PFSK-1 (cell line): ENCODE measurements around the gene HERC5.

Experiments used
- SIN3A ChIP-seq: IDR thresholded peaks from 2 replicates; pipeline ENCODE4 v1.6.1; 2012; ENCODE audit warnings: mild to moderate bottlenecking, low read length, moderate library complexity, borderline replicate concordance; ENCODE audit not compliant: insufficient read depth
- TAF1 ChIP-seq: IDR thresholded peaks from 2 replicates; pipeline ENCODE4 v1.6.1; 2012; ENCODE audit warnings: low read length, control low read depth, borderline replicate concordance; ENCODE audit not compliant: insufficient read depth

DNA sequence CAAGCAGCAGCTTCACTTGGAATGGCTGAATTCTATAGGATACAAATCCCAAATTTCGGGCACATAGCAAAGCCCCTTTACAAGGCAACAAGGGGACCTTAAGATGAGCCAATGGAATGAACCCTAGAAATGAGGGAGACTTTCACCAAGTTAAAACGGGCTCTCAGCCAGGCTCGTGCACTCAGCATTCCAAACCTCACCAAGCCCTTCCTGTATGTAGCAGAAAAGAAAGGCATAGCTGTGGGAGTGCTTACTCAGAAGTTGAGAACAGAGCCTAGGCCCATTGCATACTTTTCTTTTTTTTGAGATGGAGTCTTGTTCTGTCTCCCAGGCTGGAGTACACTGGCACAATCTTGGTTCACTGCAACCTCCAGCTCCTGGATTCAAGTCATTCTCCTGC lies 10.8 kb upstream of the HERC5 start:
- TF ChIP-seq TAF1 (no peak), SIN3A (no peak)
